ENCODE data around the gene CD36. TPM values are rescaled to one million over a fixed set of nuclear protein-coding genes. Genes with fewer than 3 reads are reported as not detected.

The CD36 gene
- total RNA-seq, 1 donor from 2014 or later, result 1.6 TPM

GRCh38 chr7:80703272-80703671, 64.8 kb downstream of the CD36 start:
- peaks cover 5% of the 10 kb centered on the region for H3K4me1 Mint-ChIP-seq

GRCh38 chr7:80705130-80705781, 66.8 kb downstream of the CD36 start:
- Histone ChIP-seq H3K9ac (no peak overlapping the region), H3K9me3 (ENCODE audit: low read depth) (no peaks in the 10 kb centered on the region), H3K36me3 (no peaks in the 10 kb centered on the region), H3K4me2 (no peak overlapping the region), H3K27ac (no peak overlapping the region), H4K20me1 (ENCODE audit: low read depth) (no peaks in the 10 kb centered on the region), H3K4me1 (no peaks in the 10 kb centered on the region), H3F3A (ENCODE audit: low read depth) (no peaks in the 10 kb centered on the region), H3K27me3 (no peaks in the 10 kb centered on the region), H3K79me2 (ENCODE audit: low read depth) (no peaks in the 10 kb centered on the region), H3K4me3 (no peak overlapping the region), H2AFZ (replicated peaks) (no peak overlapping the region)
- TF ChIP-seq CTCF (IDR thresholded peaks at IDR 0.05) (no peak), EZH2 (IDR thresholded peaks at IDR 0.05) (no peak), EZH2phosphoT487 (IDR thresholded peaks at IDR 0.05) (no peak)
- H3K9me3 Mint-ChIP-seq, result no peaks in the 10 kb centered on the region
- H3K27ac Mint-ChIP-seq, result no peak overlapping the region
- peaks cover 2% of the 10 kb centered on the region for H3K4me1 Mint-ChIP-seq
- no peak overlapping the region for H3K4me3 Mint-ChIP-seq
- H3K27me3 Mint-ChIP-seq (ENCODE audit: insufficient read depth, low read depth), result no peaks in the 10 kb centered on the region
- no peaks in the 10 kb centered on the region for H3K36me3 Mint-ChIP-seq
- no peak for DNase-seq (ENCODE audit: low spot score)

More at GRCh38 chr7:80703272-80703671, 64.8 kb downstream of the CD36 start:
- Mint-ChIP-seq H3K27me3 (ENCODE audit: insufficient read depth, low read depth) (no peaks in the 10 kb centered on the region), H3K36me3 (no peaks in the 10 kb centered on the region), H3K27ac (no peak overlapping the region), H3K9me3 (no peaks in the 10 kb centered on the region), H3K4me3 (no peak overlapping the region)
- H3K36me3 ChIP-seq, result no peaks in the 10 kb centered on the region
- H3K79me2 ChIP-seq (ENCODE audit: low read depth), result no peaks in the 10 kb centered on the region
- no peaks in the 10 kb centered on the region for H3K4me1 ChIP-seq
- H3F3A ChIP-seq (ENCODE audit: low read depth), result no peaks in the 10 kb centered on the region
- no peak overlapping the region for H3K4me3 ChIP-seq
- H3K9me3 ChIP-seq (ENCODE audit: low read depth), result no peaks in the 10 kb centered on the region
- H3K27me3 ChIP-seq, result no peaks in the 10 kb centered on the region
- H3K27ac ChIP-seq, result no peak overlapping the region
- H3K9ac ChIP-seq, result no peak overlapping the region
- no peak for DNase-seq (ENCODE audit: low spot score)
- no peak for TF ChIP-seq CTCF (IDR thresholded peaks at IDR 0.05)
- no peak for TF ChIP-seq EZH2phosphoT487 (IDR thresholded peaks at IDR 0.05)
- TF ChIP-seq EZH2 (IDR thresholded peaks at IDR 0.05), result no peak
- no peaks in the 10 kb centered on the region for H4K20me1 ChIP-seq (ENCODE audit: low read depth)
- no peak overlapping the region for H3K4me2 ChIP-seq
- H2AFZ ChIP-seq (replicated peaks), result no peak overlapping the region

- no peaks in the 10 kb centered on the region for H3K79me2 ChIP-seq (ENCODE audit: low read depth)
- H3K36me3 Mint-ChIP-seq, result no peaks in the 10 kb centered on the region
- H3K9me3 ChIP-seq (ENCODE audit: low read depth), result no peaks in the 10 kb centered on the region
- TF ChIP-seq EZH2phosphoT487 (IDR thresholded peaks at IDR 0.05) (no peak), CTCF (IDR thresholded peaks at IDR 0.05) (no peak), EZH2 (IDR thresholded peaks at IDR 0.05) (no peak)
- no peaks in the 10 kb centered on the region for H3F3A ChIP-seq (ENCODE audit: low read depth)
- peaks cover 2% of the 10 kb centered on the region for H3K9me3 Mint-ChIP-seq
- H3K4me1 Mint-ChIP-seq, result peaks cover 5% of the 10 kb centered on the region
- H3K27ac ChIP-seq, result no peak overlapping the region
- H3K4me3 Mint-ChIP-seq, result no peak overlapping the region
- DNase-seq (ENCODE audit: low spot score), result no peak
- H3K4me2 ChIP-seq, result no peak overlapping the region
- no peaks in the 10 kb centered on the region for H3K27me3 ChIP-seq
- H3K27ac Mint-ChIP-seq, result no peak overlapping the region
- H3K4me1 ChIP-seq, result no peaks in the 10 kb centered on the region
- H4K20me1 ChIP-seq (ENCODE audit: low read depth), result no peaks in the 10 kb centered on the region
- no peaks in the 10 kb centered on the region for H3K36me3 ChIP-seq
- no peak overlapping the region for H3K9ac ChIP-seq
- H3K4me3 ChIP-seq, result no peak overlapping the region
- no peak overlapping the region for H2AFZ ChIP-seq (replicated peaks)
- H3K27me3 Mint-ChIP-seq (ENCODE audit: insufficient read depth, low read depth), result no peaks in the 10 kb centered on the region
Measured at GRCh38 chr7:80707318-80707717, 68.9 kb downstream of the CD36 start.
